ENCODE measurements around the gene C1orf56.

DNA sequence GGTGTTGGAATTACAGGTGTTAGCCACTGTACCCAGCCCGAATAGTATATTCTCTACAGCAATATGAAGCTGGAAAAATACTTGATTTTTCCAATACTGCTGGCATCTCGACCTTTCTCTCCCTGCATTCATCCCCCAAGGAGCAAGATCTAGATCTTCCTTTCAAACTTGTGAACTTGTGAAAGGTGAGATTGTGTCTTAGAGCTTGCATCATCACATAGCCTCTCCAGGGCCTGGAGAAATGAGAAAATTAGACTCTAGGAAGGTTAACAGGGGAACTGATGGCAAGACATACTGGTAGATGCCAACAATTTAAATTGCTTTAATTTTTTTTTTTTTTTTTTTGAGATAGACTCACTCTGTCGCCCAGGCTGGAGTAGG is 37.2 kb upstream of the C1orf56 start:
- TF ChIP-seq CTCF (IDR thresholded peaks at IDR 0.05) (no peak), EP300 (IDR thresholded peaks at IDR 0.05) (no peak), POLR2AphosphoS5 (IDR thresholded peaks at IDR 0.05) (no peak)

Measured in esophagus muscularis mucosa (tissue), 4 donors.